Dermis microvascular lymphatic vessel endothelial cell (primary cell): ENCODE measurements around the gene DIP2A. TPM values are rescaled to one million over a fixed set of nuclear protein-coding genes. Genes with fewer than 3 reads are reported as not detected.
"Not testable (repeated sequence)": the region's sequence is repeated elsewhere in the genome, so short reads cannot be mapped to it uniquely, and the experiment has no call there.

ENCODE experiments used
- DNase-seq, 2 donors: peaks; one replicate each; pipeline versions ENCODE4 v3.0.0 to v3.0.0-alpha.2; 2010; ENCODE audit warnings: low read depth in 2 of 2
- total RNA-seq: library from RNA; depleted of rRNA; stranded (reverse); fragments of >200 nt; gene quantifications from 2 replicates; pipeline ENCODE4 v1.2.1, GENCODE V29; 2014

The DIP2A gene
- total RNA-seq, 1 donor from 2014 or later = 19.0 TPM

DNA sequence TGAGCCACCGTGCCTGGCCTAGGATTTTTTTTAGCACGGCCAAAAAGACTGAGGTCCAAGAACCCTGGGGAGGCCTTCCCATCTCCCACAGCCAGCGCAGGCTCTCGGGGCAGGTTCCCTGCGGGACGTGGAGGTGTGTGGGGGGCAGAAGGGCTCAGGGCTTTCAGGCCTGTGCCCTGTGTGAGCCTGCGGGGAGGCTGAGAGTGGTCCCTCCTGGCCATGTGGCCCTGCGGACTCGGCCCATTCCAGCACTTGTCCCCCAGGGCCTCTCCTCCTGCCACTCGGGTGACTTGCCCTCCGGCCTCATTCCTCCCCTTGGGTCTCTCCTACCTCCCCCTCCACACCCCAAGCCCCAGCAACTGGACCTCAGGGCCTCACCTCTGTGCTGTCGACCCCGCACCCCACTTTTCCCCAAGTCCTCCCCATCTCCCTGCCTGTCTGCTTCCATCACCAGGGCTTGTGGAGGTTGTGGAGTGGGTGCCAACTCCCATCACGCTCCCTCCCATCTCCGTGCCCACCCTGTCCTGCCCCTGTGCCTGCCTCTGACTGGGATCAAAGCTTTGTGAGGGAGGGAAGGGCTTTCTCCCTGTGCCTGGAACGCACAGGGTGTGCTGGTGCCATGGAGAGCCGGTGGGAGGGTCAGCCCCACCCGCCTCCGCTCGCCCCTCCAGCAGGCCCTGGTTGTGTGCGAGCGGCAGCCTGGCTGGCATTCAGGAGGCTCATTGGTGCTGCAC, 32.2 kb upstream of the DIP2A start:
- no peak for DNase-seq

DNA sequence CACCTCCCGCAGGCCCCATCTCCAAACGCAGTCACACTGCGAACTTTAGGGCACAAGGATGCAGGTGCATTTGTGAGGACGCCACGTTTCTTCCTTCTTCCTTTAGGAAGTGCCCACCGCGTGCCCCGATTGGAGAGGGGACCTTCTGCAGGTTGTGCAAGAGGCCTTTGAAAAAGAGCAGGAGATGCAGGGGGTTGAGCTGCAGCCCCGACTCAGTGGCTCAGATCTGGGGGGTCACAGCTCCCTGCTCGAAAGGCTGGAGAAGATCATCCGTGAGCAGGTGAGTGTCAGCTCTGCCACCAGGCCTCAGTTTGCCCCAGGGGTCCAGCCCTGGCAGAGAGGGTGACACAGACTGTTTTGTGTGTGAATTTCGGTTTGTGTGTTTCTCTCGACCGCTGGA, 31.2 kb upstream of the DIP2A start:
- no peak for DNase-seq

DNA sequence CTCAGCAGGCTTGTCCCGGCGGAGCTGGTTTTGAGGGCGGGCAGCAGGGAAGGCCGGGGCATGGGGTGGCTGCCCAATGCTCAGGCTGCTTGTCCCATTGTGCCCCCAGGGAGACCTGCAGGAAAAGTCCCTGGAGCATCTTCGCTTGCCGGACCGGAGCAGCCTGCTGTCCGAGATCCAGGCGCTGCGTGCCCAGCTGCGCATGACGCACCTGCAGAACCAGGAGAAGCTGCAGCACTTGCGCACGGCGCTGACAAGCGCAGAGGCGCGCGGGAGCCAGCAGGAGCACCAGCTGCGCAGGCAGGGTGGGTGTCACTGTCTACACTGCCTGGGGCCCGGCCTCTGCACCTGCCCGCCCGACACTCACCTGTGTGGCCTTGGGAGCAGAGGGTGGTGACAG, 30.4 kb upstream of the DIP2A start:
- DNase-seq = no peak

DNA sequence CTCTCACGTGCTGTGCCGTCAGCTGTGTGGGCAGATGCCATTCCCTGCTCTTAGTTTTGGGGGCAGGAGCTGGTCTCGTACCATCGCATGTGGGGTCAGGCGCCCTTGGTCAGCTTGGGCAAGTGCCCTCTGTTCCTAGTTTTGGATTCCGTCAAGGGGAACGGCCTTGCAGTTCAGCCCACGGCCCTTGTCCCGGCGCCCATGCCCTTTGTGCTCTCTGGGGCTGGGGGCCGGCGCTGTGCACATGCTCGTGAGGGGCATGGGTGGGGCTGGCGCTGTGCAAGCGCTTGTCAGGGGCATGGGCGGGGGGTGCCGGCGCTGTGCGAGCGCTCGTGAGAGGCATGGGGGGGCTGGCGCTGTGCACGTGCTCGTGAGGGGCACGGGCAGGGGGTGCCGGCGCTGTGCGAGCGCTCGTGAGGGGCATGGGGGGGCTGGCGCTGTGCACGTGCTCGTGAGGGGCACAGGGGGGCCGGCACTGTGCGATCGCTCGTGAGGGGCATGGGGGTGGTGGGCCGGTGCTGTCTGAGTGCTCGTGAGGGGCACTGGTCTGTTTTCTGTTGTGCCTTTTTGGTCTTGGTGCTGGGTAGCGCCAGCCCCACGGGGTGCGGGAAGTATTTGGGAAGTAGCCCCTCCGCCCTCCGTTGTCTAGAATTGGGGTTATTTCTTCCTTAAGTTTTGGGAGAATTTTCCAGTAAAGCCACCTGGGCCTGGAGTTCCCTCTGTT, 29.5 kb upstream of the DIP2A start:
- DNase-seq = no peak

DNA sequence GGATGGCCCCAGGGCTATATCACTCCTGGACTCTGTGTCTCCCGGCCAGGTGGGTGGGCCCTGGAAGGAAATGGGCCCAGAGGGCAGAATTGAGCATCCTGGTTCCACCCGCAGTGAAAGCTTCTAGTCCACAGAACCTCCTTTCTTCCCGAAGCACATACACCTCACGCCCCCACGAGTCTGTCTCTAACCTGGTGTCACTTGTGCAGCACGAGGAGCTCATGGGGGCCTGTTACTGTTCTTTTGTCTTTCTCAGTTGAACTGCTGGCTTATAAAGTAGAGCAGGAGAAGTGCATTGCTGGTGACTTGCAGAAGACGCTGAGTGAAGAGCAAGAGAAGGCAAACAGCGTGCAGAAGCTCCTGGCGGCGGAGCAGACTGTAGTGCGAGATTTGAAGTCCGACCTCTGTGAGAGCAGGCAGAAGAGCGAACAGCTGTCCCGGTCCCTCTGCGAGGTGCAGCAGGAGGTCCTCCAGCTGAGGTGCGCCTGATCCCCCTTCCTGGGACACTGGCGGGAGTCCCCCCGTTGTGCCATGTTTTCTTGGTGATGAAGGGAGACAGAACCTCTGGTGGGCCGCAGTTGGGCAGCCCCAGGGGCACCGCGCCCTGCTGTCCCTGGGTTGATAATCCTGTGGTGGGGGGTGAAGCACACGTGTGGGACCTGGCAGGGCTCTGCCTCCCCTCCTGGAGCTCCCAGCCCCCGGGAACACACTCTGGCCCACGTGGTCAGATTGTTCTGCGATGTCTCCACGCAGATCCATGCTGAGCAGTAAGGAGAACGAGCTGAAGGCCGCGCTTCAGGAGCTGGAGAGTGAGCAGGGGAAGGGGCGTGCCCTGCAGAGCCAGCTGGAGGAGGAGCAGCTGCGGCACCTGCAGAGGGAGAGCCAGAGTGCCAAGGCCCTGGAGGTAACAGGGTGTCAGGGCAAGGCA, 28.7 kb upstream of the DIP2A start:
- no peak for DNase-seq

DNA sequence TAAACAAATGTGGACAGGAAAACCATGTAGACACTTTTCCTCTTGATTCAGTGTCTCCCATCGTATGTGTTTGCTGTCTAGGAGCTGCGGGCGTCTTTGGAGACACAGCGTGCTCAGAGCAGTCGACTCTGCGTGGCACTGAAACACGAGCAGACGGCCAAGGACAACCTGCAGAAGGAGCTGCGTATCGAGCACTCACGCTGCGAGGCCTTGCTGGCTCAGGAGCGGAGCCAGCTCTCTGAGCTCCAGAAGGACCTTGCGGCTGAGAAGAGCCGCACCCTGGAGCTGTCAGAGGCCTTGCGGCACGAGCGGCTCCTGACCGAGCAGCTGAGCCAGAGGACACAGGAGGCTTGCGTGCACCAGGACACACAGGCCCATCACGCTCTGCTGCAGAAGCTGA, 27.2 kb upstream of the DIP2A start:
- DNase-seq = no peak

DNA sequence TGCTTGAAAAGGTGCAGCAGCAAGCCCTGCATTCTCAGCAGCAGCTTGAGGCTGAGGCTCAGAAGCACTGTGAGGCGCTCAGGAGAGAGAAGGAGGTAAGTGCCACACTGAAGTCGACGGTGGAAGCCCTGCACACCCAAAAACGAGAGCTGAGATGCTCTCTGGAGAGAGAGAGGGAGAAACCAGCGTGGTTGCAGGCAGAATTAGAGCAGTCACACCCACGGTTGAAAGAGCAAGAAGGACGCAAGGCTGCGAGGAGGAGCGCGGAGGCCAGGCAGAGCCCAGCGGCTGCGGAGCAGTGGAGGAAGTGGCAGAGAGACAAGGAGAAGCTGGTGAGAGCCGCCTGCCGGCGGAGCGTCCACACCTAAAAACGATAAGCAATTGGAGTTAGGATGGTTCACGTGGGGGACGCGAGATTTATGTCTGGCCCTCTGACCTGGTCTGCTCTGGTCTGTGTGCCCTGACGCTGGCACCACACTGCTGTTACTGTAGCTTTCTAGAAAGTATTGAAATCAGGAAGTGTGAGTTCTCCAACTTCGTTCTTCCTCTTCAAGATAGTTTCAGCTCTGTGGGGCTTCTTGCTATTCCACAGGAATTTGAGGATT, 26.7 kb upstream of the DIP2A start:
- no peak for DNase-seq

DNA sequence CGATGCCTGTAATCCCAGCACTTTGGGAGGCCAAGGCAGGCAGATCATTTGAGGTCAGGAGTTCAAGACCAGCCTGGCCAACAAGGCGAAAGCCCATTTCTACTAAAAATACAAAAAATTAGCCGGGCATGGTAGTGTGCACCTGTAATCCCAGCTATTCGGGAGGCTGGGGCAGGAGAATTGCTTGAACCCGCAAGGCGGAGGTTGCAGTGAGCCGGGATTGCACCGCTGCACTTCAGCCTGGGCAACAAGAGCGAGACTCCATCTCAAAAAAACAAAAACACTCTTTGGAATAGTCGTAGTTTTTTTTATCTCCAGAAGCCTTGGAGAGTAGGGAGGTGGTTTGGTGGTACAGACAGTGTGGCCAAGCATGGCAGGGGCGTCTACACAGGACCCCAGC, 25.6 kb upstream of the DIP2A start:
- not testable (repeated sequence) for DNase-seq

DNA sequence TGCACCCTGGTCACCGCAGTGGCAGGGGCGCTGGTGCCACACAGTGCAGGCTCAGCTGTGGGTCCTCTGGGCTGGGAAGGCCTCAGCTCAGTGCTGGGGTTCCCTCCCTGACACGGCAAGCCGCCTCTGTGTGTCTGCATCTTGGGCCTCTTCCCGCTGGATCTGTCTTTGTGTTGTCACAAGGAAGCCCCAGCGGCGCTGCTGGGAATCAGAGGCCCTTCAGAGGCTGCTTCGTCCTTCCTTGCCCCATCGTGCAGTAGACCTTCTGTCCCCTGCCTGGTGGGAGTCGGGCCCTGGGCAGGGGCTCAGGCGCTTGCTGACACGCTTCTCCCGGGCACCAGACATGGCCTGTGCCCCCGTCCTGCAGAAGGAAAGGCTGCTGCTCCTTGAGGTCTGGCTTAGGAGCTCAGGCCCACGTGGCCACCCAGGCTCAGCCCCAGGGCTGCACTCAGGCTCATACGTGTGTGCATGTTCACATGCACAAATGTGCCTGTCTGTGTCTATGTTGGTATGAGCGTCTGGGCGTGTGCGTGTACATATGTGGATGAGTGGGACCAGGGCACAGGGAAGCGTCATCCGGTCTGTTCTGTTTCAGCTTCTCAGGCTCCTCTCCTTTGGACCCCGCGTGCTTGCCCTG, 24.3 kb upstream of the DIP2A start:
- no peak for DNase-seq

DNA sequence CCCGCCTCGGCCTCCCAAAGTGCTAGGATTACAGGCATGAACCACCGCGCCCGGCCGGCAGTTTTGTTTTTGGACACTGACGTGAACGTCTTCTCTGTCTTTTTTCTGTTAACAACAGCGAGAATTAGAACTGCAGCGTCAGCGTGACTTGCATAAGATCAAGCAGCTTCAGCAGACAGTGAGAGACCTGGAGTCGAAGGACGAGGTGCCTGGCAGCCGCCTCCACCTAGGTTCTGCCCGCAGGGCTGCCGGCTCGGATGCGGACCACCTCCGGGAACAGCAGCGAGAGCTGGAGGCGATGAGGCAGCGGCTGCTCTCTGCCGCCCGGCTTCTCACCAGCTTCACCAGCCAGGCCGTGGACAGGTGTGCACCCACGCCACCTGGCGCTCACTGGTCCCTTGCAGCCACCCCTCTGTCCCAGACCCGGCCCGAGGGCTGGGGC, 22.9 kb upstream of the DIP2A start:
- no peak for DNase-seq

DNA sequence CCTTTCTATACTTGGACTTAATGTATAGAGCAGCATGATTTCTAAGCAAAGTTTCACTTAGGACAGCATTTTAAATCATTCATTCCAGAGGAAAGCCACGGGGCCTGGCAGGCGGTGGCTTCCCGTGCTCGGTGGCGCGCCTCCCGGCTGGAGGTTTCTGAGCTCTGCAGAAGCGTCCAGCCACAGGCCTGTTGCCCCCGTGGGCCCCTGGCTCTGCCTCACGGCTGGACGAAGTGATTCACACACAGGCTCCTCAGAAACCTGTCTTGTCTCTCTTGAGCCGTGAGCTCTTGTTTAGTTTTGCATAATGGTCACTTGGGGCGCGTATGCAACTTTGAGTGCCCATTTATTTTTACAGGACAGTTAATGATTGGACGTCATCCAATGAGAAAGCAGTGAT, 22.1 kb upstream of the DIP2A start:
- no peak for DNase-seq

DNA sequence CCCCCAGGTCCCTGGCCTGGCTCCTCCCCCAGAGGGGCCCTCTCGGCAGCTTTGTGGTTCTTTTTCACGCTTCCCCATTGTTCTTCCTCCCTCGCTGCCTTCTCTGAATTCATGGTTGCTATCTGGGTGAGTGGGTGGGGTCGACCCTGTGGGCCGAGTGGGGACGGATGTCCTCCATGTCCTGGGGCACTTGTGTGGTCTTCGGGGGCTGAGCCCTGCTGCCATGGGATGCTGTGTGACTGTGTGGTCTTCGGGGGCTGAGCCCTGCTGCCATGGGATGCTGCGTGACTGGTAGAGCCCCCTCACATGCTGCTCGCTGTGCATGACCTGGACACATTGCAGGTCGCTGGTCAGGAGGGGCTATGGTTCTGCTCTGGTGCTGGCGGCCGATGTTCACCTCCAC, 21.6 kb upstream of the DIP2A start:
- no peak for DNase-seq

DNA sequence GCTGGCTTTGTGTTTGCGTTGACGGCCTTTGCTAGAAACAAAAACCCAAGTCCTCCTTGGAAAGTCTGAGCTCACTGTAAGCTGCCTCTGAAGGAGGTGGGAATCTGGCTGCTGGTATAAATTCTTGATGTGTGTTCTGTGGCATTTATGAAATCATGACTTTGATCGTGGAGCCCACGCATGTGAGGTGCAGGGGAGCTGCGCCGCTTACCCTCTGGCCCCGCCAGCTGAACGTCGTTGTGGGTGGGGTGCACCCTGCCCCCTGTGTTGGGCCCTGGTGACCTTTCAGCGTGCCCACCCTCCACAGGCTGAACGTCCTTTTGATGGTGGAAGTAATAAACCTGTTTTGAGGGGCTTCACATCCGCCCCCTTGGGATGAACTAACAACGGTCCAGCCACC, 21.2 kb upstream of the DIP2A start:
- DNase-seq = no peak

DNA sequence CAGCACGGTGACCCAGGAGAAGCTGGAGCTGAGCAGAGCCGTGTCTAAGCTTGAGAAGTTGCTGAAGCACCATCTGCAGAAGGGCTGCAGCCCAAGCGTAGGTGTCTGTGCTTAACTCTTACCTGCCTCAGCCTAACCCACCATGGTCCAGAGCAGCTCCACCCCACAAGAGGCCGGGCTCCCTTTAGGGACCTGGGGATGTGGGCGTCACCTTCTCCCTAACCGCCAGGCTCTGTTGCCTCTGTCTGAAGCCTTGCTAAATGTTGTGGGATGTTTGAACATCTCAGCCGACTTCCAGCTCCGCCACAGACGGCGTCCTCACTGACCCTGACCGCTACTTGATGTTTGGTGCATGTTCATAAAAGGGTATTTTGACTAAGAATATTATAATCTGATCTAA, 20.4 kb upstream of the DIP2A start:
- no peak for DNase-seq

DNA sequence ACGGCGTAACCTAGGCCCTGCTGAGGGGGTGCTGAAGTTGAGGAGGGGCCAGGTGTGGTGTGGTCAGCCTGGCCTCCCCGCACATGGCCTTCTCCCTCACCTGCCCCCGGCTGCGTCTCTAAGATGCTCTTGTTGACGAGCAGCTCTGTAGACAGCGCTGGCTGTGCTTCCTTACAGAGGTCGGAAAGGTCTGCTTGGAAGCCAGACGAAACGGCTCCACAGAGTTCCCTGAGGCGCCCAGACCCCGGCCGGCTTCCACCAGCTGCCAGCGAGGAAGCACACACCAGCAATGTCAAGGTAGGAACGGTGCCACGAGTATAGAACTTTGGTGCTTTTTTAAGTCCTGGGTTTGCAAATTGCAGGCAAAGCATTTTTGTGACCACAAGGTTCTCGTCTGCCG, 18.8 kb upstream of the DIP2A start:
- DNase-seq = no peak

DNA sequence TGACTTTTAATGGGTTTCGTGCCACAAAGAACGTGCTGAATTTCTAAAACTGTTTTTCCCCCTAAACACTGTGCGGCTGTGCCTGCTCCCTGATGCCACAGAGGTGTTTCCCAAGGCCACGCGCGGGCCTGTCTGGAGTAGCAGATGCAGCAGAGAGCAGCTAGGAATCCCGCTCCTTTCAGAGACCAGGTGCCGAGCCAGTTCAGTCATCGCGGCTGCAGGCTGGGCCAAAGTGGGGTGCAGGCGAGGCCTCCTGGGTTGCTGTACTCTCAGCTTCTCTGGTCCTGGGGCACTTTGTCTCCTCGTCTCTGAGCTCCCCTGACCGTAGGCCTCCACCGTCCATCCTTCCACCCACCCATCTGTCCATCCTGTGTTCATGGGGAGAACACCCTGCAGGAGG, 17.4 kb upstream of the DIP2A start:
- DNase-seq = no peak

DNA sequence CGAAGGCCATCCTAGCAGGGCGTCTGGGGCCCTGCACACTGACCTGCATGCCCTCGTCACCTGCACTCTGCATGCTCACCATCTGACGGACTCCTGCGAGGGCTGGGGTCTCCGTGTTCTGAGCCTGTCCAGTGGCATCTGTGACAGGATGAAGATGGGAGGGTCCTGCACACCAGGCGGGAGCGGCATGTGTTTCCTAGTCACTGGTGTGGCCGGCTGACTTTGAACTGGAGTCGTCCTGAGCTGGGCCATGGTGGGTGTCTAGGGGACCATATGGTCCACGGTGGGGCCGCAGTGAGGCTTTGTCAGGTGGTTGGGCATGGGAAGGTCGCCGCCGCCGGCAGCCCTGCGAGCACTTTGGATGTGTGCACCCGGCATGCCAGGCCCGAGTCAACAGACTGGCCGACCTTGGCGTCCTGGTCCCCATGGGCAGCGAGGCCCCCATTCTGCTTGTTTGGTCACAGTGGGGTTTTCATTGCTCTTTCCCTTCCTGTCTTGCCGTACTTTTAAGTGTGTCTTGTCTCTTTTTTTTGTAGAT, 16.7 kb upstream of the DIP2A start:
- no peak for DNase-seq

DNA sequence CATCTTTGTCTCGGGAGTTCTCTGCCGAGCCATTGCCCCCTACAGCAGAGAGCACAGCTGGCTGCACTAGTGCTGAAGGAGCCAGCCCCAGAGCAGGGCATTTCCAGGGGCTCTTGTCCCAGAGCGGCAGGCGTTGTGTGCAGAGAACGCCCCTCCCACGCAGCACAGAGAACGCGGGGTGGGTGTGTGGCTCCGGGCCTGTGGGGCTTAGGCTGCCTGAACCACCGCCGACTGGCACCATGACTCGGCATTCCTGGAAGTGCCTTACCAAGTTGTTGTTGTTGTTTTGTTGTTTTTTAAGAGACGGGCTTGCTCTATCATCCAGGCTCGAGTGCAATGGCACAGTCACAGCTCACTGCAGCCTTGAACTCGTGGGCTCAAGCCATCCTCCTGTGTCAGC, 15.8 kb upstream of the DIP2A start:
- DNase-seq = no peak

DNA sequence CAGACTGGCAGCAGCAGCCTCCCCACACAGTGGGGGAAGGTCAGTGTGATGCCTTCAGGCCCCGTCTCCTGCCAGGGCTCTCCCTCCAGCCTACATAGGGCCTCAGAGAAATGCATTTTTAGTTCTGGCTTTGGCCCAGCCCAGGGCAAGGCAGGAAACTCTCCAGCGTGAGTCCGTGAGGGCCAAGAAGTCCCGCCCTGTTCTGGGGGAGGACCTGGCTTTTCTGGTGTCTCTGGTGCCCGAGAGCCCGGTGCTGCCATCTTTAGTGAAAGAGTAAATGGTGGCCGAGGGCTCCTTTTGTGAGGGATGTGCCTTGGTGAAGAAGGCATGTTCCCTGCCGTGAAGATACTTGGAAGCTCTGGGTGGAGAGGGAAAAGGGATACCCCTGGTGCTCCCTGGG, 14.8 kb upstream of the DIP2A start:
- no peak for DNase-seq

DNA sequence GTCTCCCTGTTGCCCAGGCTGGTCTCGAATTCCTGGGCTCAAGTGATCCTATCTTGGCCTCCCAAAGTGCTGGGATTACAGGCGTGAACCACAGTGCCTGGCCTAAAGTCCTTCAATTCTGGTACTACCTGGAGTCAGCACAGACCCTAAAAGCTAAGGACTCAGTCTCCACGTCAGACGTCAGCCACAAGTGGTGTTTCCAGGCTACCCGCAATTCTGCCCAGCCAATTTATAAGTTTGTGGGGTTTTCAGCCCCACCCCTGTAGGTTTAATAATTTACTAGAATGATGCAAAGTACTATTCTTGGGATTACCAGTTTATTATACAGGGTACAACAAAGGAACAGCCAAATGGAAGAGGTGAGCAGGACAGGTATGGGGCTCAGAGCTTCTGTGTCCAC, 10.6 kb upstream of the DIP2A start:
- DNase-seq = no peak

DNA sequence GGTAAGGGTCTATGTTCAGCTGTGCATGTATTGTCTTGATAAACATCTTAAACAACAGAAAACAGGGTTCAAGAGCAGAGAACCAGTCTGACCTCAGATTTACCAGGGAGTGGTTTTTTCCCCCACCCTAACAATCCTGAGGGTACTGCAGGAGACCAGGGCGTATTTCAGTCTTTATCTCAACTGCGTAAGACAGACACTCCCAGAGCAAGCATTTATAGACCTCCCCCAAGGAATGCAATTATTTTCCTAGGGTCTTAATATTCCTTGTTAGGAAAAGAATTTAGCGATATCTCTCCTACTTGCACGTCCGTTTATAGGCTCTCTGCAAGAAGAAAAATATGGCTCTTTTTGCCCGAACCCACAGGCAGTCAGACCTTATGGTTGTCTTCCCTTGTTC, 9.8 kb upstream of the DIP2A start:
- not testable (repeated sequence) for DNase-seq
